Heart left ventricle (tissue), 13 donors: ENCODE data around the gene CNTF.

Experiments used
- CTCF ChIP-seq, 12 donors: fragments of 200-600 bp; sonication (generic) in 4 of 12; IDR thresholded peaks; one replicate each; pipeline versions ENCODE4 v1.5.0 to v1.8.0; 2018 to 2022; ENCODE audit warnings: antibody characterized with exemption in 12 of 12, mild to moderate bottlenecking in 5 of 12
- POLR2A ChIP-seq, 2 donors: fragments of 450-650 bp; IDR thresholded peaks; one replicate each; pipeline ENCODE4 v1.6.1; 2017; ENCODE audit warnings: antibody characterized with exemption in 2 of 2, mild to moderate bottlenecking in 2 of 2, moderate library complexity in 2 of 2
- donor health status: ischemic (EF 13 %, LVEDD 7.1; RV severe dilation, severe dysfunction).
- donor health status: DM: no; HTN: yes; CAD: no.
- donor health status: DM: no; HTN: no; CAD: no.
- donor health status: ischemic (EF 25% LVEDD 6.9; RV normal size, moderate dysfunction).
- donor health status: ischemic (EF 25% LVEDD 5.7; RV mildly dilated, moderate dysfunction).
- donor health status: ischemic (EF 35%, LVEDD 5.7; RV mildly dilated, moderate dysfunction).
- donor health status: nonischemic (EF 11% LVEDD 7.7; RV severe dilation, severe dysfunction).
- donor health status: DM: yes; HTN: yes; CAD: no.
- donor health status: PGD.
- donor health status: ischemic (EF 29% LVEDD 5.4; RV normal size, mild dysfunction).
- donor health status: nonischemic (EF 23%, LVEDD 6.1; RV moderate dilation, normal function).

- TF ChIP-seq CTCF (IDR thresholded peaks at IDR 0.05) (no peak), POLR2A (IDR thresholded peaks at IDR 0.05) (peak in 1 of 2 donors; percentile 41)
These were observed 43.8 kb upstream of the CNTF start, which contains the start of gene ZFP91 for GRCh38 chr11:58578635-58579191.
